ENCODE measurements around the gene DHX35. TPM values are rescaled to one million over a fixed set of nuclear protein-coding genes. Genes with fewer than 3 reads are reported as not detected.

DHX35 gene
- total and polyA plus RNA-seq, 2 of the 8 experiments (the other 6 are each of a cell fraction or from before 2014, with no cell fraction given) = 21.9 to 27.7 TPM

- no peak overlapping the region for H3K4me3 ChIP-seq (ENCODE audit: extremely low read depth in 1 of 4, insufficient read depth in 2 of 4, low read depth in 3 of 4, low read length in 4 of 4)
- no peak overlapping the region for H3K27ac ChIP-seq (ENCODE audit: low read depth, low read length)
- no peaks in the 10 kb centered on the region for H3K4me1 ChIP-seq (replicated peaks in 1 of 4; ENCODE audit: control insufficient read depth in 3 of 4, insufficient read depth in 4 of 4, low read length in 3 of 4)
- H3K9ac ChIP-seq (replicated peaks in 1 of 4; ENCODE audit: extremely low read depth in 1 of 4, low read depth in 3 of 4, low read length in 3 of 4) = no peak overlapping the region
- TF ChIP-seq FOSL1 (IDR thresholded peaks at IDR 0.05; ENCODE audit: insufficient read depth, low read depth, low read length) = no peak
- TF ChIP-seq NANOG (IDR thresholded peaks at IDR 0.05; ENCODE audit: insufficient read depth, low read depth, low read length, poor library complexity, severe bottlenecking) = no peak
- TF ChIP-seq JUND (IDR thresholded peaks at IDR 0.05; ENCODE audit: low read length) = no peak
- no peak overlapping the region for H3K4ac ChIP-seq (replicated peaks; ENCODE audit: insufficient read length, low read depth, low read length)
- no peak overlapping the region for H4K8ac ChIP-seq (ENCODE audit: extremely low read depth, insufficient read depth, low read length)
- no peaks in the 10 kb centered on the region; the same call in 1 of the 2 replicates for H3K79me1 ChIP-seq (ENCODE audit: low read depth, low read length)
- H4K91ac ChIP-seq (replicated peaks; ENCODE audit: insufficient read length, low read length) = no peak overlapping the region
- H3K79me2 ChIP-seq (ENCODE audit: control insufficient read depth in 1 of 2, insufficient read depth in 2 of 2, low read length in 2 of 2) = peaks cover 0 to 31% of the 10 kb centered on the region in 2 experiments; a peak in 2 of 4 replicates
- H3K18ac ChIP-seq (ENCODE audit: extremely low read depth, low read length) = no peak overlapping the region
- peaks cover 2% of the 10 kb centered on the region; the same call in 1 of the 2 replicates for H3K23me2 ChIP-seq (ENCODE audit: low read depth, low read length)
- no peak overlapping the region for H2BK5ac ChIP-seq (ENCODE audit: low read depth, low read length)
- H2AFZ ChIP-seq (ENCODE audit: low read length) = no peak overlapping the region
- no peak overlapping the region for H2BK20ac ChIP-seq (ENCODE audit: low read length)
- no peak overlapping the region for H3K14ac ChIP-seq (ENCODE audit: insufficient read length)
- FAIRE-seq (no peak), DNase-seq (ENCODE audit: low read depth in 1 of 2, low spot score in 2 of 2) (no peak)
- no peak overlapping the region for H2BK15ac ChIP-seq (ENCODE audit: low read length)
- peaks cover 1 to 3% of the 10 kb centered on the region in 2 experiments for H4K20me1 ChIP-seq (replicated peaks in 1 of 2; ENCODE audit: control insufficient read depth in 1 of 2, insufficient read depth in 2 of 2, low read length in 2 of 2)
- no peak overlapping the region for H2BK120ac ChIP-seq (replicated peaks; ENCODE audit: low read depth, low read length)
- H3K56ac ChIP-seq (replicated peaks; ENCODE audit: insufficient read length, low read depth, low read length) = no peak overlapping the region
- H4K5ac ChIP-seq (ENCODE audit: insufficient read length, low read depth, low read length) = no peak overlapping the region
- ChIA-PET CTCF (ENCODE audit: partially characterized antibody) (interaction anchor here (0.9 to 1.0 kb wide), 2 partner anchors 12 kb away, joined by 3 to 4 read pairs; no protein-coding TSS in a partner anchor), POLR2A (ENCODE audit: partially characterized antibody) (interaction anchor here (0.7 to 4.1 kb wide), 5 partner anchors 12 to 23 kb away, joined by 3 to 18 read pairs (median 3); partner anchors contain the start of gene DHX35)
- WGBS, 2 experiments (ENCODE audit: extremely low coverage in 1 of 2, insufficient coverage in 1 of 2, insufficient read length in 1 of 2, insufficient replicate concordance in 2 of 2, low coverage in 1 of 2, low lambda C conversion rate in 2 of 2, missing lambda C conversion rate in 1 of 2) = 82% methylated on average over 2 of the region's 2 CpGs; no CpG with 5 or more reads in 1 of the 2 experiments
- no peak overlapping the region for H3K4me2 ChIP-seq (ENCODE audit: insufficient read depth in 1 of 2, low read depth in 2 of 2, low read length in 2 of 2)
- H2BK12ac ChIP-seq (ENCODE audit: low read depth, low read length) = no peak overlapping the region
- H2AK5ac ChIP-seq (ENCODE audit: low read depth, low read length) = no peak overlapping the region
- H3K36me3 ChIP-seq (ENCODE audit: control insufficient read depth in 2 of 4, insufficient read depth in 4 of 4, low read length in 3 of 4) = peaks cover 2 to 16% (median 4%) of the 10 kb centered on the region in 4 experiments; a peak in 6 of 8 replicates
- H3K9me3 ChIP-seq (ENCODE audit: insufficient read depth in 2 of 2, low read depth in 1 of 2, low read length in 1 of 2) = no peaks in the 10 kb centered on the region
- no peaks in the 10 kb centered on the region for H3K27me3 ChIP-seq (replicated peaks in 1 of 4; ENCODE audit: control insufficient read depth in 3 of 4, extremely low read depth in 1 of 4, insufficient read depth in 3 of 4, low read length in 3 of 4)
- H3K23ac ChIP-seq (ENCODE audit: insufficient read length) = no peak overlapping the region
These were observed 17.3 kb downstream of the DHX35 start for GRCh38 chr20:38979434-38979833.
